ENCODE measurements around the gene OR4K17. TPM values are rescaled to one million over a fixed set of nuclear protein-coding genes. Genes with fewer than 3 reads are reported as not detected.

OR4K17 gene
- total RNA-seq, 1 experiment from 2014 or later: not detected

DNA sequence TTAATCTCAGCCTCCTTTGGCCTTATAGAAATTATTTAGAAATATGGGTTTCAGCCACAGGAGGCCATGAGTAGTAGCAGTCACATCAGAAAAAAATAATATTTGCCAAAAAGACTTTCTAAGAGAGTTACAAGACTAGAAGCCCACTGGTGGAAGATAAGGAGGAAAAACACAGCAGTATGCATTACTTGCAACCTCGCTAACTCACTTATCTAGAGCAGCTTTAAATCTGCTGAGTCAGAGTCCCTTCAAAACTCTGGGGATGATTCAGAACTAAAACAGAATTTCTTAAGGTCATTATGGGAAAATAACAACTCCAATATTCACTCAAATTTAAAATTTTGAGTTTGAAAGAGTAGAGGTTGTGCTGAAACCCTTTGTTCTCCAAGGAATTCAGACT lies 6.2 kb downstream of the OR4K17 start:
- no peaks in the 10 kb centered on the region for H3K36me3 Mint-ChIP-seq (ENCODE audit: insufficient read depth, unreplicated experiment)
- no peaks in the 10 kb centered on the region for H3K27me3 Mint-ChIP-seq (ENCODE audit: unreplicated experiment)
- intact Hi-C loops (cut with micrococcal nuclease; ENCODE audit: unreplicated experiment): no loop called here
- BruUV-seq (replicated peaks): no TSS peak
- no peak for DNase-seq
- no peak overlapping the region for H3K27ac Mint-ChIP-seq (ENCODE audit: unreplicated experiment)
- no peak overlapping the region for H3K4me3 Mint-ChIP-seq (ENCODE audit: low read depth, unreplicated experiment)
- H3K4me1 Mint-ChIP-seq (ENCODE audit: low read depth, unreplicated experiment): no peaks in the 10 kb centered on the region
- CTCF ChIA-PET: no interaction called here
- TF ChIP-seq, protein P1, sequence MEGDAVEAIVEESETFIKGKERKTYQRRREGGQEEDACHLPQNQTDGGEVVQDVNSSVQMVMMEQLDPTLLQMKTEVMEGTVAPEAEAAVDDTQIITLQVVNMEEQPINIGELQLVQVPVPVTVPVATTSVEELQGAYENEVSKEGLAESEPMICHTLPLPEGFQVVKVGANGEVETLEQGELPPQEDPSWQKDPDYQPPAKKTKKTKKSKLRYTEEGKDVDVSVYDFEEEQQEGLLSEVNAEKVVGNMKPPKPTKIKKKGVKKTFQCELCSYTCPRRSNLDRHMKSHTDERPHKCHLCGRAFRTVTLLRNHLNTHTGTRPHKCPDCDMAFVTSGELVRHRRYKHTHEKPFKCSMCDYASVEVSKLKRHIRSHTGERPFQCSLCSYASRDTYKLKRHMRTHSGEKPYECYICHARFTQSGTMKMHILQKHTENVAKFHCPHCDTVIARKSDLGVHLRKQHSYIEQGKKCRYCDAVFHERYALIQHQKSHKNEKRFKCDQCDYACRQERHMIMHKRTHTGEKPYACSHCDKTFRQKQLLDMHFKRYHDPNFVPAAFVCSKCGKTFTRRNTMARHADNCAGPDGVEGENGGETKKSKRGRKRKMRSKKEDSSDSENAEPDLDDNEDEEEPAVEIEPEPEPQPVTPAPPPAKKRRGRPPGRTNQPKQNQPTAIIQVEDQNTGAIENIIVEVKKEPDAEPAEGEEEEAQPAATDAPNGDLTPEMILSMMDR (IDR thresholded peaks at IDR 0.05; ENCODE audit: unreplicated experiment): no peak
- peaks cover 2% of the 10 kb centered on the region for H3K9me3 Mint-ChIP-seq (ENCODE audit: low read depth, unreplicated experiment)

DNA sequence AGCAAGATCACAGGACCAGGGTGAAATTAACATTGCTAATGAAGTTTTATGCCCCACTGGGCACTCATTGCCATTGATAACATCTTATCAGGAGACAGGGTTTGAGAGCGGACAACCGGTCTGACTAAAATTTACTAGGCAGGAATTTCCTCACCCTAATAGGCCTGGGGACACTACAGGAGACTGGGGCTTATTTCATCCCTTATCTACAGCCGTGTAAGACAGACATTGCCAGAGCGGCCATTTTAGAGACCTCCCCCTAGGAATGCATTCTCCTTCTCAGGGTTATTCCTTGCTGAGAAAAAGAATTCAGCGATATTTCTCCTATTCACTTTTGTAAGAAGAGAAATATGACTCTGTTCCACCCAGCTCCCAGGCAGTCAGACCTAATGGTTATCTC lies 8.3 kb downstream of the OR4K17 start:
- BruUV-seq (replicated peaks): no TSS peak

DNA sequence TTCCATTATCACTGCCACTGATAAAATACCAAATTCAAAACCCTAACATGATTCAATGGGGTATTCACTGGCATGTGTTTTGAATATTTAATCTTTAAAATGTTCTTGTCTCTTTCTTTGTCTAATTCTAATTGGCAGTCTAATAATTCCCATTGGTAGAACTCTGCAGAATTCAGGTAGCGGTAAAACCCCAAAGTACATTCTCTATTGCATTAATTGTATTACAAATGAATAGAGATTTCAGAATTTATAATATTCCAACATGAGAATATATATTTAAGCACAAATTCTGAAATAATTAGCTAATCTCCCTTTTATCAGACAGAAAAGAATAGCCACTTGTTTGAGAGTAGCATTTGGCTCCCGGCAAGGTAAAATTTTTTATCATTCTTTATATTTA lies 28.0 kb downstream of the OR4K17 start, which contains the start of gene OR4N5:
TSS of gene OR4N5 (plus strand) at position 301 of the 400 bp plus-strand sequence. CDS start 4,916 bp downstream, outside the sequence.
- Mint-ChIP-seq H3K36me3 (ENCODE audit: insufficient read depth, unreplicated experiment) (no peaks in the 10 kb centered on the region), H3K4me3 (ENCODE audit: low read depth, unreplicated experiment) (no peak within 1 kb of the TSS), H3K9me3 (ENCODE audit: low read depth, unreplicated experiment) (no peaks in the 10 kb centered on the region), H3K27me3 (ENCODE audit: unreplicated experiment) (peaks cover 36% of the 10 kb centered on the region), H3K4me1 (ENCODE audit: low read depth, unreplicated experiment) (no peaks in the 10 kb centered on the region), H3K27ac (ENCODE audit: unreplicated experiment) (no peak within 1 kb of the TSS)
- CTCF ChIA-PET: no interaction called here
- DNase-seq: no peak
- no TSS peak for BruUV-seq (replicated peaks)
- intact Hi-C loops (cut with micrococcal nuclease; ENCODE audit: unreplicated experiment): no loop called here
- TF ChIP-seq, protein P1 (IDR thresholded peaks at IDR 0.05; ENCODE audit: unreplicated experiment): no peak

More for the DNA sequence above, 8.3 kb downstream of the OR4K17 start:
- Mint-ChIP-seq H3K27me3 (ENCODE audit: unreplicated experiment) (no peaks in the 10 kb centered on the region), H3K27ac (ENCODE audit: unreplicated experiment) (no peak overlapping the region), H3K36me3 (ENCODE audit: insufficient read depth, unreplicated experiment) (no peaks in the 10 kb centered on the region), H3K4me3 (ENCODE audit: low read depth, unreplicated experiment) (no peak overlapping the region), H3K4me1 (ENCODE audit: low read depth, unreplicated experiment) (no peaks in the 10 kb centered on the region), H3K9me3 (ENCODE audit: low read depth, unreplicated experiment) (peaks cover 2% of the 10 kb centered on the region)
- CTCF ChIA-PET: no interaction called here
- intact Hi-C loops (cut with micrococcal nuclease; ENCODE audit: unreplicated experiment): no loop called here
- no peak for DNase-seq
- TF ChIP-seq, protein P1 (IDR thresholded peaks at IDR 0.05; ENCODE audit: unreplicated experiment): no peak

DNA sequence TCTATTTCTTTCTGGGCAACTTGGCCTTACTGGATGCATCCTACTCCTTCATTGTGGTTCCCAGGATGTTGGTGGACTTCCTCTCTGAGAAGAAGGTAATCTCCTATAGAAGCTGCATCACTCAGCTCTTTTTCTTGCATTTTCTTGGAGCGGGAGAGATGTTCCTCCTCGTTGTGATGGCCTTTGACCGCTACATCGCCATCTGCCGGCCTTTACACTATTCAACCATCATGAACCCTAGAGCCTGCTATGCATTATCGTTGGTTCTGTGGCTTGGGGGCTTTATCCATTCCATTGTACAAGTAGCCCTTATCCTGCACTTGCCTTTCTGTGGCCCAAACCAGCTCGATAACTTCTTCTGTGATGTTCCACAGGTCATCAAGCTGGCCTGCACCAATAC lies 33.4 kb downstream of the OR4K17 start:
- Mint-ChIP-seq H3K36me3 (ENCODE audit: insufficient read depth, unreplicated experiment) (no peaks in the 10 kb centered on the region), H3K27ac (ENCODE audit: unreplicated experiment) (no peak overlapping the region), H3K4me1 (ENCODE audit: low read depth, unreplicated experiment) (no peaks in the 10 kb centered on the region), H3K27me3 (ENCODE audit: unreplicated experiment) (peaks cover 20% of the 10 kb centered on the region), H3K9me3 (ENCODE audit: low read depth, unreplicated experiment) (no peaks in the 10 kb centered on the region), H3K4me3 (ENCODE audit: low read depth, unreplicated experiment) (no peak overlapping the region)
- intact Hi-C loops (cut with micrococcal nuclease; ENCODE audit: unreplicated experiment): no loop called here
- no peak for DNase-seq
- TF ChIP-seq, protein P1 (IDR thresholded peaks at IDR 0.05; ENCODE audit: unreplicated experiment): no peak
- no TSS peak for BruUV-seq (replicated peaks)
- CTCF ChIA-PET: interaction anchor here (0.6 kb wide), 1 partner anchor 12 kb away, joined by 3 read pairs; no protein-coding TSS in a partner anchor

All from Calu3 (cell line).